HEK293T (cell line): Measurements from ENCODE around the gene MLXIP.
A peak's percentile ranks its signal among the peaks of the same experiment; 100 is the strongest.
"Not testable (repeated sequence)": the region's sequence is repeated elsewhere in the genome, so short reads cannot be mapped to it uniquely, and the experiment has no call there.

Source experiments
- CTCF ChIA-PET: fragments of 350-600 bp; formaldehyde crosslinking; extraction: SDS; loops from one replicate; lab custom pipeline; 2021; ENCODE audit warnings: antibody characterized with exemption, inconsistent platforms; lab: Yijun Ruan, JAX
- POLR2A ChIA-PET: fragments of 350-600 bp; formaldehyde crosslinking; extraction: SDS; loops from one replicate; lab custom pipeline; 2020; ENCODE audit warnings: antibody characterized with exemption, inconsistent platforms; lab: Yijun Ruan, JAX
- DNase-seq: peaks from one replicate; pipeline ENCODE4 v3.0.0; 2012; ENCODE audit warnings: mixed read lengths; ENCODE audit errors: extremely low spot score
- ARNT ChIP-seq: fragments of 450-650 bp; IDR thresholded peaks from 2 replicates; pipeline ENCODE4 v1.6.1; 2017; ENCODE audit warnings: mild to moderate bottlenecking
- BHLHE40 ChIP-seq: fragments of 450-650 bp; IDR thresholded peaks from 2 replicates; pipeline ENCODE4 v1.6.1; 2016; ENCODE audit warnings: mild to moderate bottlenecking, moderate library complexity, borderline replicate concordance
- CTBP1 ChIP-seq: fragments of 450-650 bp; IDR thresholded peaks from 2 replicates; pipeline ENCODE4 v1.6.1; 2016; ENCODE audit warnings: borderline replicate concordance
- ELF4 ChIP-seq: fragments of 450-650 bp; IDR thresholded peaks from 2 replicates; pipeline ENCODE4 v1.6.1; 2017; ENCODE audit warnings: antibody characterized with exemption
- FOXA1 ChIP-seq: fragments of 450-650 bp; IDR thresholded peaks from 2 replicates; pipeline ENCODE4 v1.6.1; 2016; ENCODE audit warnings: mild to moderate bottlenecking
- FOXK2 ChIP-seq: fragments of 450-650 bp; IDR thresholded peaks from 2 replicates; pipeline ENCODE4 v1.6.1; 2016; ENCODE audit warnings: mild to moderate bottlenecking
- FOXM1 ChIP-seq: fragments of 450-650 bp; IDR thresholded peaks from 2 replicates; pipeline ENCODE4 v1.6.1; 2017; ENCODE audit warnings: mild to moderate bottlenecking, borderline replicate concordance
- HDGF ChIP-seq: fragments of 450-650 bp; IDR thresholded peaks from 2 replicates; pipeline ENCODE4 v1.6.1; 2017; ENCODE audit warnings: antibody characterized with exemption, borderline replicate concordance
- L3MBTL2 ChIP-seq: fragments of 450-650 bp; conservative IDR thresholded peaks from 2 replicates; pipeline ENCODE4 v1.6.1; 2016; ENCODE audit warnings: mild to moderate bottlenecking
- LEF1 ChIP-seq: fragments of 450-650 bp; IDR thresholded peaks from 2 replicates; pipeline ENCODE4 v1.6.1; 2017; ENCODE audit warnings: mild to moderate bottlenecking, borderline replicate concordance
- NFRKB ChIP-seq: fragments of 450-650 bp; IDR thresholded peaks from 2 replicates; pipeline ENCODE4 v1.6.1; 2016; ENCODE audit warnings: mild to moderate bottlenecking, moderate library complexity
- PKNOX1 ChIP-seq: fragments of 450-650 bp; IDR thresholded peaks from 2 replicates; pipeline ENCODE4 v1.6.1; 2016
- SP1 ChIP-seq: fragments of 450-650 bp; IDR thresholded peaks from 2 replicates; pipeline ENCODE4 v1.6.1; 2017
- SUZ12 ChIP-seq: fragments of 450-650 bp; IDR thresholded peaks from 2 replicates; pipeline ENCODE4 v1.6.1; 2016; ENCODE audit warnings: mild to moderate bottlenecking
- TARDBP ChIP-seq: fragments of 450-650 bp; IDR thresholded peaks from 2 replicates; pipeline ENCODE4 v1.6.1; 2016
- ZNF384 ChIP-seq: fragments of 450-650 bp; IDR thresholded peaks from 2 replicates; pipeline ENCODE4 v1.6.1; 2016

MLXIP gene

GRCh38 chr12:122031342-122032216 lies 47.0 kb upstream of the MLXIP start:
- POLR2A ChIA-PET: interaction anchor here (1.1 kb wide), 1 partner anchor 11 kb away, joined by 3 read pairs; no protein-coding TSS in a partner anchor
- DNase-seq: peak; percentile 76
- CTCF ChIA-PET: interaction anchor here (0.6 kb wide), 1 partner anchor 61 kb away, joined by 3 read pairs; no protein-coding TSS in a partner anchor
- TF ChIP-seq ELF4: no peak
- no peak for TF ChIP-seq L3MBTL2
- no peak for TF ChIP-seq ZNF384
- no peak for TF ChIP-seq FOXK2
- no peak for TF ChIP-seq ARNT
- TF ChIP-seq CTBP1: no peak
- no peak for TF ChIP-seq BHLHE40
- no peak for TF ChIP-seq SP1
- no peak for TF ChIP-seq NFRKB

GRCh38 chr12:122032580-122032979 lies 46.0 kb upstream of the MLXIP start:
- CTCF ChIA-PET: no interaction called here
- POLR2A ChIA-PET: no interaction called here
- no peak for DNase-seq
- TF ChIP-seq FOXA1: no peak
- no peak for TF ChIP-seq L3MBTL2
- TF ChIP-seq FOXK2: no peak
- TF ChIP-seq PKNOX1: no peak
- no peak for TF ChIP-seq LEF1
- no peak for TF ChIP-seq ZNF384
- no peak for TF ChIP-seq SP1
- TF ChIP-seq HDGF: no peak
- TF ChIP-seq BHLHE40: no peak
- TF ChIP-seq CTBP1: no peak
- no peak for TF ChIP-seq ELF4
- no peak for TF ChIP-seq ARNT
- no peak for TF ChIP-seq FOXM1

GRCh38 chr12:122035292-122035691 lies 43.3 kb upstream of the MLXIP start:
- CTCF ChIA-PET: no interaction called here
- no peak for DNase-seq
- POLR2A ChIA-PET: no interaction called here
- TF ChIP-seq TARDBP (no peak), SUZ12 (no peak), HDGF (no peak), CTBP1 (no peak), FOXA1 (no peak), ELF4 (no peak), LEF1 (no peak), L3MBTL2 (no peak)

DNA sequence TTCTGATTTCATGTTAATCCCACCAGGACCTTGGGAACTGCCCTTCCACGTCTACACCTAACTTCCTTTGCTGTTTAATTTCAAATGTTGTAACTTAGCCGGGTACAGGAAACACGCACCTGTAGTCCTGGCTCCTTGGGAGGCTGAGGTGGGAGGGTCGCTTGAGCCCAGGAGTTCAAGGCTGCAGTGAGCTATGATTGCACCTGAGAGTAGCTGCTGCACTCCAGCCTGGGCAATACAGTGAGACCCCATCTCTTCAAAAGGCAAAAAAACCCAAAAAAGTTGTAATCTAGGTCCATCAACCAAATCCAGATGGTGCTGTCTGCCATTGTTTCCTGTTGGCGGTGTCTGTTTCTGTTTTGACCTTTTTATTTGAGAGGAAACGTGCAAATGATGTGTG lies 42.4 kb upstream of the MLXIP start:
- ChIA-PET CTCF (no interaction called here), POLR2A (no interaction called here)
- no peak for TF ChIP-seq NFRKB
- TF ChIP-seq HDGF: no peak
- no peak for TF ChIP-seq L3MBTL2
- TF ChIP-seq ZNF384: no peak
- TF ChIP-seq SP1: no peak
- no peak for TF ChIP-seq LEF1
- TF ChIP-seq ARNT: no peak
- no peak for TF ChIP-seq BHLHE40
- TF ChIP-seq TARDBP: no peak
- TF ChIP-seq CTBP1: no peak
- TF ChIP-seq FOXK2: no peak
- no peak for TF ChIP-seq FOXM1
- no peak for TF ChIP-seq PKNOX1
- no peak for TF ChIP-seq SUZ12
- no peak for TF ChIP-seq ELF4
- no peak for TF ChIP-seq FOXA1
- no peak for DNase-seq

- CTCF ChIA-PET: no interaction called here
- TF ChIP-seq FOXA1 (no peak), SUZ12 (no peak), CTBP1 (no peak)
- POLR2A ChIA-PET: no interaction called here
- DNase-seq: no peak
Observed at GRCh38 chr12:122040579-122041386, 37.8 kb upstream of the MLXIP start.

GRCh38 chr12:122041458-122041857 lies 37.1 kb upstream of the MLXIP start:
- POLR2A ChIA-PET, DNase-seq, CTCF ChIA-PET: not testable (repeated sequence)

DNA sequence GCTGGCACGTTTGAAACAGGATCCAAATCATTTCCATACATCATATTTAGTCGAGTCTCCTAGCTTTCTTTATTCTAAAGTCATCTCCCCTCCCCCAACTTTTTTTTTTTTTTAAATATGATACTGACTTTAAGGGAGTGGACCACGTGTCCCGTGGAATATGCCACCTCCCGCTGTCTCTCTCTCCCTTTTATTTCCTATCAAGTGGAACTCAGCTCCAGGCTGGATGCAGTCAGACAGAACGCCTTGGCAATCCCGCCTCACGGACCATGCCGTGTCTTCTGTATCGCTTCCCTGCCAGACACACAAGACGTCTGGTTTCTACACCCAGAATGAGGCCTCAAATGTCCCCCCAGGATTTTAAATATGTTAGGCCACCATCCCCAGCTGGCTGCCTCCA lies 35.6 kb upstream of the MLXIP start:
- POLR2A ChIA-PET: no interaction called here
- TF ChIP-seq CTBP1: no peak
- no peak for TF ChIP-seq LEF1
- TF ChIP-seq FOXM1: no peak
- TF ChIP-seq SP1: no peak
- no peak for TF ChIP-seq HDGF
- TF ChIP-seq PKNOX1: no peak
- TF ChIP-seq FOXK2: no peak
- no peak for TF ChIP-seq FOXA1
- TF ChIP-seq SUZ12: no peak
- no peak for TF ChIP-seq TARDBP
- TF ChIP-seq ZNF384: no peak
- TF ChIP-seq ARNT: no peak
- TF ChIP-seq BHLHE40: no peak
- TF ChIP-seq L3MBTL2: no peak
- no peak for TF ChIP-seq ELF4
- no peak for DNase-seq
- CTCF ChIA-PET: no interaction called here
